A673 (cell line): ENCODE measurements around the gene KRTAP9-3.
"Not testable (repeated sequence)": the region's sequence is repeated elsewhere in the genome, so short reads cannot be mapped to it uniquely, and the experiment has no call there.

Source experiments
- EZH2 ChIP-seq: fragments of 200-600 bp; sonication (generic); IDR thresholded peaks from 2 replicates; pipeline ENCODE4 v1.6.1; 2017; ENCODE audit warnings: borderline replicate concordance, low read depth, mild to moderate bottlenecking, mixed read lengths, antibody characterized with exemption, low read length; ENCODE audit not compliant: poor library complexity, severe bottlenecking
- TF ChIP-seq, protein P1 (sequence below): fragments of 300-800, 200-600 bp; sonication (generic); conservative IDR thresholded peaks from 2 replicates; pipeline ENCODE4 v1.5.1; 2017; ENCODE audit warnings: low read depth, mild to moderate bottlenecking, antibody characterized with exemption, low read length, moderate library complexity, mixed read lengths

DNA sequence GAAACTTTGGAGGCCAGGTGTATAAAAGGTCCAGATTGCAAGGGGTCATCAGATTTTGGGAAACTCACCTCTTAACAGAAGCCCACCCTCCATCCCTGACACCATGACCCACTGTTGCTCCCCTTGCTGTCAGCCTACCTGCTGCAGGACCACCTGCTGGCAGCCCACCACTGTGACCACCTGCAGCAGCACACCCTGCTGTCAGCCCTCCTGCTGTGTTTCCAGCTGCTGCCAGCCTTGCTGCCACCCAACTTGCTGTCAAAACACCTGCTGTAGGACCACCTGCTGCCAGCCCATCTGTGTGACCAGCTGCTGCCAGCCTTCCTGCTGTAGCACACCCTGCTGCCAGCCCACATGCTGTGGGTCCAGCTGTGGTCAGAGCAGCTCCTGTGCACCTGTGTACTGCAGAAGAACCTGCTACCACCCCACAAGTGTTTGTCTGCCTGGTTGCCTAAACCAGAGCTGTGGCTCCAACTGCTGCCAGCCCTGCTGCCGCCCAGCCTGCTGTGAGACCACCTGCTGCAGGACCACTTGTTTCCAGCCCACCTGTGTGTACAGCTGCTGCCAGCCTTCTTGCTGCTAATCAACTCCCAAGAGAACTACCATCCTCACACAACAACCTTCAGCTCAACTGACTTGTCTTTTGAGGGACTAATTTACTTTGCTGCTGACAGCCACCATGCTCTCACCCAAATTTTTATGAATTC lies at the start of gene KRTAP9-3:
- TF ChIP-seq, protein P1, sequence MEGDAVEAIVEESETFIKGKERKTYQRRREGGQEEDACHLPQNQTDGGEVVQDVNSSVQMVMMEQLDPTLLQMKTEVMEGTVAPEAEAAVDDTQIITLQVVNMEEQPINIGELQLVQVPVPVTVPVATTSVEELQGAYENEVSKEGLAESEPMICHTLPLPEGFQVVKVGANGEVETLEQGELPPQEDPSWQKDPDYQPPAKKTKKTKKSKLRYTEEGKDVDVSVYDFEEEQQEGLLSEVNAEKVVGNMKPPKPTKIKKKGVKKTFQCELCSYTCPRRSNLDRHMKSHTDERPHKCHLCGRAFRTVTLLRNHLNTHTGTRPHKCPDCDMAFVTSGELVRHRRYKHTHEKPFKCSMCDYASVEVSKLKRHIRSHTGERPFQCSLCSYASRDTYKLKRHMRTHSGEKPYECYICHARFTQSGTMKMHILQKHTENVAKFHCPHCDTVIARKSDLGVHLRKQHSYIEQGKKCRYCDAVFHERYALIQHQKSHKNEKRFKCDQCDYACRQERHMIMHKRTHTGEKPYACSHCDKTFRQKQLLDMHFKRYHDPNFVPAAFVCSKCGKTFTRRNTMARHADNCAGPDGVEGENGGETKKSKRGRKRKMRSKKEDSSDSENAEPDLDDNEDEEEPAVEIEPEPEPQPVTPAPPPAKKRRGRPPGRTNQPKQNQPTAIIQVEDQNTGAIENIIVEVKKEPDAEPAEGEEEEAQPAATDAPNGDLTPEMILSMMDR = not testable (repeated sequence)
- not testable (repeated sequence) for TF ChIP-seq EZH2
